ENCODE measurements around the gene POP7. TPM values are rescaled to one million over a fixed set of nuclear protein-coding genes. Genes with fewer than 3 reads are reported as not detected.
A peak's percentile ranks its signal among the peaks of the same experiment; 100 is the strongest.

POP7 gene
- total and polyA plus RNA-seq, 2 experiments from 2014 or later = 39.2 to 48.7 TPM

- no peak overlapping the region for H3K4me3 ChIP-seq
- 58% methylated on average over 8 of the region's 8 CpGs for WGBS (ENCODE audit: low lambda C conversion rate, missing lambda C conversion rate)
- H3K9me3 ChIP-seq (ENCODE audit: low read depth) = no peaks in the 10 kb centered on the region
- H3K27ac ChIP-seq = no peak overlapping the region
- H2AFZ ChIP-seq = no peak overlapping the region
- H3K9me2 ChIP-seq (replicated peaks; ENCODE audit: insufficient read depth) = no peaks in the 10 kb centered on the region
- H3K27me3 ChIP-seq = peaks cover 39% of the 10 kb centered on the region
- no peaks in the 10 kb centered on the region for H3K36me3 ChIP-seq (replicated peaks; ENCODE audit: insufficient read depth, low read depth)
- DNase-seq (ENCODE audit: low spot score) = no peak
- TF ChIP-seq EZH2 (IDR thresholded peaks at IDR 0.05; ENCODE audit: borderline replicate concordance) (no peak), EZH2phosphoT487 (IDR thresholded peaks at IDR 0.05; ENCODE audit: low read depth, severe bottlenecking, unreplicated experiment) (no peak)
- TF ChIP-seq, protein P1, sequence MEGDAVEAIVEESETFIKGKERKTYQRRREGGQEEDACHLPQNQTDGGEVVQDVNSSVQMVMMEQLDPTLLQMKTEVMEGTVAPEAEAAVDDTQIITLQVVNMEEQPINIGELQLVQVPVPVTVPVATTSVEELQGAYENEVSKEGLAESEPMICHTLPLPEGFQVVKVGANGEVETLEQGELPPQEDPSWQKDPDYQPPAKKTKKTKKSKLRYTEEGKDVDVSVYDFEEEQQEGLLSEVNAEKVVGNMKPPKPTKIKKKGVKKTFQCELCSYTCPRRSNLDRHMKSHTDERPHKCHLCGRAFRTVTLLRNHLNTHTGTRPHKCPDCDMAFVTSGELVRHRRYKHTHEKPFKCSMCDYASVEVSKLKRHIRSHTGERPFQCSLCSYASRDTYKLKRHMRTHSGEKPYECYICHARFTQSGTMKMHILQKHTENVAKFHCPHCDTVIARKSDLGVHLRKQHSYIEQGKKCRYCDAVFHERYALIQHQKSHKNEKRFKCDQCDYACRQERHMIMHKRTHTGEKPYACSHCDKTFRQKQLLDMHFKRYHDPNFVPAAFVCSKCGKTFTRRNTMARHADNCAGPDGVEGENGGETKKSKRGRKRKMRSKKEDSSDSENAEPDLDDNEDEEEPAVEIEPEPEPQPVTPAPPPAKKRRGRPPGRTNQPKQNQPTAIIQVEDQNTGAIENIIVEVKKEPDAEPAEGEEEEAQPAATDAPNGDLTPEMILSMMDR (IDR thresholded peaks at IDR 0.05; ENCODE audit: poor library complexity) = peak; percentile 24
- no peaks in the 10 kb centered on the region for H4K20me1 ChIP-seq (ENCODE audit: insufficient read depth, poor library complexity, severe bottlenecking)
- H3K4me2 ChIP-seq = peak overlapping the region; percentile 80
- H3K79me2 ChIP-seq = no peaks in the 10 kb centered on the region
- peaks cover 5% of the 10 kb centered on the region for H3K4me1 ChIP-seq (ENCODE audit: insufficient read depth)
Measured at GRCh38 chr7:100719523-100720278, 13.8 kb downstream of the POP7 start.

GRCh38 chr7:100720279-100720670 lies 14.4 kb downstream of the POP7 start, which contains the start of gene EPO:
Gene EPO (plus strand): TSS chr7:100720468. CDS start chr7:100720981, 513 bp downstream.
- no peak within 1 kb of the TSS for H3K4me3 ChIP-seq

DNA sequence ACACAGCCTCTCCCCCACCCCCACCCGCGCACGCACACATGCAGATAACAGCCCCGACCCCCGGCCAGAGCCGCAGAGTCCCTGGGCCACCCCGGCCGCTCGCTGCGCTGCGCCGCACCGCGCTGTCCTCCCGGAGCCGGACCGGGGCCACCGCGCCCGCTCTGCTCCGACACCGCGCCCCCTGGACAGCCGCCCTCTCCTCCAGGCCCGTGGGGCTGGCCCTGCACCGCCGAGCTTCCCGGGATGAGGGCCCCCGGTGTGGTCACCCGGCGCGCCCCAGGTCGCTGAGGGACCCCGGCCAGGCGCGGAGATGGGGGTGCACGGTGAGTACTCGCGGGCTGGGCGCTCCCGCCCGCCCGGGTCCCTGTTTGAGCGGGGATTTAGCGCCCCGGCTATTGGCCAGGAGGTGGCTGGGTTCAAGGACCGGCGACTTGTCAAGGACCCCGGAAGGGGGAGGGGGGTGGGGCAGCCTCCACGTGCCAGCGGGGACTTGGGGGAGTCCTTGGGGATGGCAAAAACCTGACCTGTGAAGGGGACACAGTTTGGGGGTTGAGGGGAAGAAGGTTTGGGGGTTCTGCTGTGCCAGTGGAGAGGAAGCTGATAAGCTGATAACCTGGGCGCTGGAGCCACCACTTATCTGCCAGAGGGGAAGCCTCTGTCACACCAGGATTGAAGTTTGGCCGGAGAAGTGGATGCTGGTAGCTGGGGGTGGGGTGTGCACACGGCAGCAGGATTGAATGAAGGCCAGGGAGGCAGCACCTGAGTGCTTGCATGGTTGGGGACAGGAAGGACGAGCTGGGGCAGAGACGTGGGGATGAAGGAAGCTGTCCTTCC lies 15.0 kb downstream of the POP7 start:
- Histone ChIP-seq H3K27me3 (peaks cover 39% of the 10 kb centered on the region), H3K9me2 (replicated peaks; ENCODE audit: insufficient read depth) (no peaks in the 10 kb centered on the region), H3K4me2 (peak overlapping the region; percentile 80), H3K4me3 (no peak overlapping the region), H3K79me2 (no peaks in the 10 kb centered on the region), H3K36me3 (replicated peaks; ENCODE audit: insufficient read depth, low read depth) (no peaks in the 10 kb centered on the region), H3K4me1 (ENCODE audit: insufficient read depth) (peaks cover 5% of the 10 kb centered on the region), H4K20me1 (ENCODE audit: insufficient read depth, poor library complexity, severe bottlenecking) (no peaks in the 10 kb centered on the region), H2AFZ (no peak overlapping the region), H3K9me3 (ENCODE audit: low read depth) (no peaks in the 10 kb centered on the region), H3K27ac (no peak overlapping the region)
- TF ChIP-seq, protein P1 (IDR thresholded peaks at IDR 0.05; ENCODE audit: poor library complexity) = no peak
- peak; percentile 64 for TF ChIP-seq EZH2 (IDR thresholded peaks at IDR 0.05; ENCODE audit: borderline replicate concordance)
- TF ChIP-seq EZH2phosphoT487 (IDR thresholded peaks at IDR 0.05; ENCODE audit: low read depth, severe bottlenecking, unreplicated experiment) = no peak
- DNase-seq (ENCODE audit: low spot score) = no peak
- 6% methylated on average over 40 of the region's 56 CpGs for WGBS (ENCODE audit: low lambda C conversion rate, missing lambda C conversion rate)

More at GRCh38 chr7:100720279-100720670, 14.4 kb downstream of the POP7 start, which contains the start of gene EPO:
- Histone ChIP-seq H3K79me2 (no peaks in the 10 kb centered on the region), H2AFZ (no peak within 1 kb of the TSS), H3K36me3 (replicated peaks; ENCODE audit: insufficient read depth, low read depth) (no peaks in the 10 kb centered on the region), H3K27me3 (peaks cover 39% of the 10 kb centered on the region), H3K9me3 (ENCODE audit: low read depth) (no peaks in the 10 kb centered on the region), H3K4me1 (ENCODE audit: insufficient read depth) (peaks cover 5% of the 10 kb centered on the region), H3K4me2 (peak within 1 kb of the TSS; percentile 80), H3K27ac (no peak within 1 kb of the TSS), H4K20me1 (ENCODE audit: insufficient read depth, poor library complexity, severe bottlenecking) (no peaks in the 10 kb centered on the region), H3K9me2 (replicated peaks; ENCODE audit: insufficient read depth) (no peaks in the 10 kb centered on the region)
- TF ChIP-seq EZH2 (IDR thresholded peaks at IDR 0.05; ENCODE audit: borderline replicate concordance) (peak; percentile 49), EZH2phosphoT487 (IDR thresholded peaks at IDR 0.05; ENCODE audit: low read depth, severe bottlenecking, unreplicated experiment) (no peak)
- DNase-seq (ENCODE audit: low spot score) = no peak
- WGBS (ENCODE audit: low lambda C conversion rate, missing lambda C conversion rate) = 5% methylated on average over 9 of the region's 21 CpGs

- Histone ChIP-seq H3K4me3 (no peak overlapping the region), H3K27me3 (peaks cover 39% of the 10 kb centered on the region), H3K27ac (no peak overlapping the region), H2AFZ (no peak overlapping the region), H3K79me2 (no peaks in the 10 kb centered on the region), H4K20me1 (ENCODE audit: insufficient read depth, poor library complexity, severe bottlenecking) (no peaks in the 10 kb centered on the region), H3K9me2 (replicated peaks; ENCODE audit: insufficient read depth) (no peaks in the 10 kb centered on the region), H3K4me2 (no peak overlapping the region), H3K4me1 (ENCODE audit: insufficient read depth) (peaks cover 5% of the 10 kb centered on the region), H3K36me3 (replicated peaks; ENCODE audit: insufficient read depth, low read depth) (no peaks in the 10 kb centered on the region), H3K9me3 (ENCODE audit: low read depth) (no peaks in the 10 kb centered on the region)
- WGBS (ENCODE audit: low lambda C conversion rate, missing lambda C conversion rate) = 85% methylated on average over 8 of the region's 8 CpGs
- DNase-seq (ENCODE audit: low spot score) = no peak
- TF ChIP-seq, protein P1 (IDR thresholded peaks at IDR 0.05; ENCODE audit: poor library complexity) = no peak
- TF ChIP-seq EZH2phosphoT487 (IDR thresholded peaks at IDR 0.05; ENCODE audit: low read depth, severe bottlenecking, unreplicated experiment) = no peak
- TF ChIP-seq EZH2 (IDR thresholded peaks at IDR 0.05; ENCODE audit: borderline replicate concordance) = no peak
Measured at GRCh38 chr7:100721505-100721812, 15.5 kb downstream of the POP7 start.

Measured in hepatocyte (in vitro differentiated cells).